Mononuclear cell (primary cell): ENCODE measurements around the gene MGAT4A. TPM values are rescaled to one million over a fixed set of nuclear protein-coding genes. Genes with fewer than 3 reads are reported as not detected.

Source experiments
- H3K27me3 ChIP-seq: 2 replicates; pipeline ENCODE4 v1.6.0; 2011; ENCODE audit warnings: low read length, control low read depth; ENCODE audit not compliant: insufficient read depth
- H3K4me1 ChIP-seq: 2 replicates; pipeline ENCODE4 v1.5.1; 2011; ENCODE audit warnings: mild to moderate bottlenecking, low read length, control low read depth; ENCODE audit not compliant: insufficient read depth
- H3K4me3 ChIP-seq: 2 replicates; pipeline ENCODE4 v1.5.1; 2011; ENCODE audit warnings: mild to moderate bottlenecking, low read length, moderate library complexity
- H3K9me3 ChIP-seq: 2 replicates; pipeline ENCODE4 v1.5.1; 2011; ENCODE audit warnings: low read depth, mild to moderate bottlenecking, control low read depth, low read length
- total RNA-seq: library from RNA; depleted of rRNA; stranded (reverse); fragments of >200 nt; gene quantifications from one replicate; pipeline ENCODE4 v1.2.3, GENCODE V29; 2012

MGAT4A gene
- total RNA-seq, 1 donor = 207 TPM

- H3K4me3 ChIP-seq = no peak overlapping the region
- H3K9me3 ChIP-seq = no peaks in the 10 kb centered on the region
- no peaks in the 10 kb centered on the region for H3K27me3 ChIP-seq
- peaks cover 47% of the 10 kb centered on the region for H3K4me1 ChIP-seq
Measured at GRCh38 chr2:98706591-98706990, 24.3 kb downstream of the MGAT4A start.

GRCh38 chr2:98705333-98705617 lies 25.7 kb downstream of the MGAT4A start:
- Histone ChIP-seq H3K4me1 (peaks cover 34% of the 10 kb centered on the region), H3K27me3 (no peaks in the 10 kb centered on the region), H3K9me3 (no peaks in the 10 kb centered on the region), H3K4me3 (no peak overlapping the region)

- Histone ChIP-seq H3K4me3 (no peak overlapping the region), H3K27me3 (no peaks in the 10 kb centered on the region), H3K4me1 (peaks cover 28% of the 10 kb centered on the region), H3K9me3 (no peaks in the 10 kb centered on the region)
Measured at GRCh38 chr2:98704499-98705332, 26.2 kb downstream of the MGAT4A start.

GRCh38 chr2:98703738-98704137 lies 27.2 kb downstream of the MGAT4A start:
- Histone ChIP-seq H3K27me3 (no peaks in the 10 kb centered on the region), H3K9me3 (no peaks in the 10 kb centered on the region), H3K4me1 (peaks cover 22% of the 10 kb centered on the region), H3K4me3 (no peak overlapping the region)

- Histone ChIP-seq H3K4me1 (peaks cover 20% of the 10 kb centered on the region), H3K4me3 (no peak overlapping the region)
Measured at GRCh38 chr2:98702858-98703620, 27.9 kb downstream of the MGAT4A start.

GRCh38 chr2:98702127-98702802 lies 28.7 kb downstream of the MGAT4A start:
- Histone ChIP-seq H3K27me3 (no peaks in the 10 kb centered on the region), H3K9me3 (no peaks in the 10 kb centered on the region), H3K4me3 (no peak overlapping the region), H3K4me1 (peaks cover 20% of the 10 kb centered on the region)

More at GRCh38 chr2:98702858-98703620, 27.9 kb downstream of the MGAT4A start:
- Histone ChIP-seq H3K9me3 (no peaks in the 10 kb centered on the region), H3K27me3 (no peaks in the 10 kb centered on the region)

- H3K4me1 ChIP-seq = peaks cover 20% of the 10 kb centered on the region
- H3K27me3 ChIP-seq = no peaks in the 10 kb centered on the region
- H3K4me3 ChIP-seq = no peak overlapping the region
- no peaks in the 10 kb centered on the region for H3K9me3 ChIP-seq
Measured at GRCh38 chr2:98701230-98701629, 29.7 kb downstream of the MGAT4A start.

- Histone ChIP-seq H3K4me3 (no peak overlapping the region), H3K4me1 (peaks cover 22% of the 10 kb centered on the region), H3K27me3 (no peaks in the 10 kb centered on the region), H3K9me3 (no peaks in the 10 kb centered on the region)
Measured at GRCh38 chr2:98698896-98699295, 32.0 kb downstream of the MGAT4A start.

GRCh38 chr2:98697651-98698337 lies 33.1 kb downstream of the MGAT4A start:
- Histone ChIP-seq H3K9me3 (no peaks in the 10 kb centered on the region), H3K4me3 (no peak overlapping the region), H3K4me1 (peaks cover 20% of the 10 kb centered on the region), H3K27me3 (no peaks in the 10 kb centered on the region)

GRCh38 chr2:98696200-98696599 lies 34.7 kb downstream of the MGAT4A start:
- H3K4me1 ChIP-seq = peaks cover 20% of the 10 kb centered on the region
- H3K27me3 ChIP-seq = no peaks in the 10 kb centered on the region
- H3K9me3 ChIP-seq = no peaks in the 10 kb centered on the region
- H3K4me3 ChIP-seq = no peak overlapping the region

GRCh38 chr2:98695255-98695654 lies 35.7 kb downstream of the MGAT4A start:
- peaks cover 25% of the 10 kb centered on the region for H3K4me1 ChIP-seq
- no peaks in the 10 kb centered on the region for H3K27me3 ChIP-seq
- no peaks in the 10 kb centered on the region for H3K9me3 ChIP-seq
- H3K4me3 ChIP-seq = no peak overlapping the region

GRCh38 chr2:98693477-98693876 lies 37.5 kb downstream of the MGAT4A start:
- Histone ChIP-seq H3K4me3 (no peak overlapping the region), H3K9me3 (no peaks in the 10 kb centered on the region), H3K27me3 (no peaks in the 10 kb centered on the region), H3K4me1 (peaks cover 25% of the 10 kb centered on the region)

GRCh38 chr2:98692090-98693054 lies 38.6 kb downstream of the MGAT4A start:
- H3K27me3 ChIP-seq = no peaks in the 10 kb centered on the region
- H3K4me1 ChIP-seq = peaks cover 34% of the 10 kb centered on the region
- no peaks in the 10 kb centered on the region for H3K9me3 ChIP-seq
- H3K4me3 ChIP-seq = no peak overlapping the region

- H3K9me3 ChIP-seq = no peaks in the 10 kb centered on the region
- peaks cover 36% of the 10 kb centered on the region for H3K4me1 ChIP-seq
- H3K4me3 ChIP-seq = no peak overlapping the region
- no peaks in the 10 kb centered on the region for H3K27me3 ChIP-seq
Measured at GRCh38 chr2:98691303-98691702, 39.6 kb downstream of the MGAT4A start.
